Fibroblast of skin of right quadriceps (primary cell): ENCODE results near the gene RFNG.

Experiments used
- DNase-seq: peaks from one replicate; pipeline ENCODE4 v3.0.0-alpha.2; 2013

RFNG gene

GRCh38 chr17:81998691-81999438 is 52.7 kb downstream of the RFNG start:
- no peak for DNase-seq

GRCh38 chr17:81998212-81998611 is 53.4 kb downstream of the RFNG start:
- no peak for DNase-seq
